Upper lobe of right lung (tissue), 1 donor: Measurements from ENCODE around the gene RTCA. TPM values are rescaled to one million over a fixed set of nuclear protein-coding genes. Genes with fewer than 3 reads are reported as not detected.

Experiments
- ATAC-seq: fragments of 200-7000 bp; cut with Tn5 transposase; one replicate; pipeline ENCODE4 v1.9.1; 2020; ENCODE audit warnings: mild to moderate bottlenecking, moderate library complexity
- DNase-seq: peaks from one replicate; pipeline ENCODE4 v3.0.0-alpha.2; 2020
- H3K27ac ChIP-seq: fragments of 200-600 bp; one replicate; pipeline ENCODE4 v1.8.0; 2022
- H3K27me3 ChIP-seq: fragments of 200-600 bp; one replicate; pipeline ENCODE4 v1.8.0; 2022; ENCODE audit warnings: mild to moderate bottlenecking
- H3K36me3 ChIP-seq: fragments of 200-600 bp; one replicate; pipeline ENCODE4 v1.8.0; 2022
- H3K4me1 ChIP-seq: fragments of 200-600 bp; one replicate; pipeline ENCODE4 v1.8.0; 2022
- H3K4me3 ChIP-seq: fragments of 200-600 bp; one replicate; pipeline ENCODE4 v1.8.0; 2022; ENCODE audit warnings: mild to moderate bottlenecking
- H3K9me3 ChIP-seq: fragments of 200-600 bp; one replicate; pipeline ENCODE4 v1.8.0; 2022
- CTCF ChIP-seq: fragments of 200-600 bp; IDR thresholded peaks from one replicate; pipeline ENCODE4 v1.8.0; 2022; ENCODE audit warnings: antibody characterized with exemption
- intact Hi-C: fragments of 100-400 bp; cut with DNase I; formaldehyde crosslinking; loops from one replicate; pipeline ENCODE4 v1.11.0; 2022
- total RNA-seq: library from RNA; stranded (reverse); fragmentation: NEBNext Ultra II Directional; extraction: Animal tissue kit (Norgen Biotek cat#: 25700); gene quantifications from one replicate; pipeline ENCODE4 v1.2.1, GENCODE V29; 2021
- donor health status: DM: no; HTN: yes; CAD: no; lungs with severe emphysema.

The RTCA gene
- total RNA-seq, 1 donor from 2014 or later = 27.7 TPM

- Histone ChIP-seq H3K27ac (no peak overlapping the region), H3K27me3 (no peaks in the 10 kb centered on the region), H3K36me3 (peaks cover 96% of the 10 kb centered on the region), H3K4me1 (no peaks in the 10 kb centered on the region), H3K9me3 (no peaks in the 10 kb centered on the region), H3K4me3 (no peak overlapping the region)
- DNase-seq = no peak
- no peak for ATAC-seq
- intact Hi-C loops = no loop called here
- no peak for TF ChIP-seq CTCF
These were observed 11.8 kb downstream of the RTCA start for GRCh38 chr1:100277866-100278265.

GRCh38 chr1:100279358-100279923 is 13.4 kb downstream of the RTCA start:
- no peak for TF ChIP-seq CTCF
- H3K9me3 ChIP-seq = no peaks in the 10 kb centered on the region
- no peaks in the 10 kb centered on the region for H3K27me3 ChIP-seq
- no peak overlapping the region for H3K4me3 ChIP-seq
- peaks cover 95% of the 10 kb centered on the region for H3K36me3 ChIP-seq
- no peak for ATAC-seq
- no peaks in the 10 kb centered on the region for H3K4me1 ChIP-seq
- no peak for DNase-seq
- no peak overlapping the region for H3K27ac ChIP-seq
- intact Hi-C loops = no loop called here

- intact Hi-C loops = no loop called here
These were observed 14.1 kb downstream of the RTCA start for GRCh38 chr1:100279954-100280682.

DNA sequence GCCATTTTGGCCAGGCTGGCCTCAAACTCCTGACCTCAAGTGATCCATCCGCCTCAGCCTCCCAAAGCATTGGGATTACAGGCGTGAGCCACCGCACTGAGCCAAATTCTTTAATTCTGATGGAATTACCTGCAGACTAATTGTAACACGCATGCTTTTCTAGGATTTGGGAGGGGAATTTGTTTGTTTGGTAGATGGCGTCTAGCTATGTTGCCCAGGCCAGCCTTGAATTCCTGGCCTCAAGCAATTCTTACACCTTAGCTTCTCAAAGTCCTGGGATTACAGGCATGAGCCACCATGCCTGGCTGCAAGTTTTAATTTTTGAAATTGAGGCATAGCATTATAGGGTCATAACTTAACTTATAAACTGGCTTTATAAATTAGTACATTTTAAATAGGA is 18.6 kb downstream of the RTCA start:
- DNase-seq = no peak
- H3K9me3 ChIP-seq = no peaks in the 10 kb centered on the region
- H3K4me1 ChIP-seq = no peaks in the 10 kb centered on the region
- intact Hi-C loops = no loop called here
- H3K27me3 ChIP-seq = no peaks in the 10 kb centered on the region
- no peak overlapping the region for H3K27ac ChIP-seq
- no peak for TF ChIP-seq CTCF
- H3K36me3 ChIP-seq = peaks cover 96% of the 10 kb centered on the region
- ATAC-seq = no peak
- H3K4me3 ChIP-seq = no peak overlapping the region

More at GRCh38 chr1:100279954-100280682, 14.1 kb downstream of the RTCA start:
- Histone ChIP-seq H3K9me3 (no peaks in the 10 kb centered on the region), H3K4me1 (no peaks in the 10 kb centered on the region), H3K27ac (no peak overlapping the region), H3K27me3 (no peaks in the 10 kb centered on the region), H3K36me3 (peaks cover 97% of the 10 kb centered on the region), H3K4me3 (no peak overlapping the region)
- ATAC-seq = no peak
- TF ChIP-seq CTCF = no peak
- no peak for DNase-seq

DNA sequence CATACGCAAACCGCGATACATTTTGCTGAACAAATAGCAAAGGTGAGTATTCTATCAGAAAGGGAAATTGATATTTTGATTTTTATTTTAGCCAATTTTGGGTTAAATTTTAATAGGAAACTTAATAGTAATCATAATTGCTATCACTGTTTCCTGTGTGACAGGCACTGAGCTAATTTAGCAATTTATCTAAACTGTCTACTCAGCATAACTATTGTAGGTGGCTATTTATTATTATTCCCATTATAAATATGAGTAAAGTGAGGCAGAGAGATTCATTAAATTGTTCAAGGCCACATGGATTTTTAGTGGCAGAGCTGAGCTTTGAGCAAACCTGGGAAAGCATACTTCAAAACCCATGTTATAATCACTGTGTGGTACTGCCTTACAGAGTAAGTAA is 21.1 kb downstream of the RTCA start:
- ATAC-seq (no peak), DNase-seq (no peak)
- no peak overlapping the region for H3K27ac ChIP-seq
- no peaks in the 10 kb centered on the region for H3K4me1 ChIP-seq
- no peaks in the 10 kb centered on the region for H3K9me3 ChIP-seq
- H3K27me3 ChIP-seq = no peaks in the 10 kb centered on the region
- H3K4me3 ChIP-seq = no peak overlapping the region
- no peak for TF ChIP-seq CTCF
- intact Hi-C loops = no loop called here
- peaks cover 96% of the 10 kb centered on the region for H3K36me3 ChIP-seq
